Coronary artery (tissue), 2 donors: Measurements from ENCODE around the gene PPHLN1.

Experiments used
- DNase-seq: peaks from one replicate; pipeline ENCODE4 v3.0.0-alpha.2; 2017; ENCODE audit warnings: low spot score
- H3K27ac ChIP-seq, 2 donors: fragments of 200-600 bp; sonication (generic); one replicate each; pipeline ENCODE4 v1.5.1; 2016 to 2019
- H3K4me3 ChIP-seq: fragments of 200-600 bp; sonication (generic); 2 replicates; pipeline ENCODE4 v1.5.1; 2016; ENCODE audit warnings: mild to moderate bottlenecking, moderate library complexity
- TF ChIP-seq, protein P1 (sequence below): fragments of 200-600 bp; sonication (generic); IDR thresholded peaks from one replicate; pipeline ENCODE4 v1.5.1; 2019; ENCODE audit warnings: antibody characterized with exemption

The PPHLN1 gene

DNA sequence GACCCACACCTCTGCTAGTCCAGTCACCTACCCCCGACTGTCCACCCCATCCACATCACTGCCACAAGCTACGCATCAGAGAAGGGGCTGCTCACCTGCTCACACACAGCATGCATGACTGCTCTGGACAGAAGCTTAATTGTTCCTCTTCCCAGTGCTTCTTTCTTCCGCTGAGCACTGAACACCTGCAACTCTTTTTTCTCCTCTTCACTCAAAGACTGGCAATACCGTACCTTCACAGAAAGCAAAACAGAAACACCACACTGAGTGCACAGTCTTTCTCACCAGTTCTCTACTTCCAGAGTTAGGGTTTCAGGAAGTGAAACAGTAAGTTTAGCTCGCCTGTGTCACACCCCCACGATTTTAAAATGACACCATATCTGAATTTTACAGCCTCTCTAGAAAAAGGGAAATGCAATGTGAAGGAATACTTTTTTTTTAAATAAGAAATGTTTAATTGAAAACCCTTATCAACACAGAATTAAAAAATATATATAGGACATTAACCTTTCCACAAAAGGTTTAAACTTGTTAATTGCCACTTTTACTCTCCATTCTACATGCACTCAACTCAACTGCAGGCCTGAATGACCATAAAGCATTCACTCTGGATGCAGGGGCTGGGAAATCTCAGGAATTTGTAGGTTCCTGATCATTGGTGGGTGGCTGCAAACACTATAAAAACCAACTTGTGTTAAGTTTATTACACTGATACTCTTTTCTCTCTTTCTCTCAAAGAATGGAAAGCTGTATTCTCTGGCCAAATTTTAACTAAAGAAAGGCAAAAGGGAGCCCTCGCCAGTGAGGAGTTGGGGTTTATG, 143.6 kb downstream of the PPHLN1 start:
- Histone ChIP-seq H3K4me3 (no peak overlapping the region), H3K27ac (no peak overlapping the region)
- TF ChIP-seq, protein P1, sequence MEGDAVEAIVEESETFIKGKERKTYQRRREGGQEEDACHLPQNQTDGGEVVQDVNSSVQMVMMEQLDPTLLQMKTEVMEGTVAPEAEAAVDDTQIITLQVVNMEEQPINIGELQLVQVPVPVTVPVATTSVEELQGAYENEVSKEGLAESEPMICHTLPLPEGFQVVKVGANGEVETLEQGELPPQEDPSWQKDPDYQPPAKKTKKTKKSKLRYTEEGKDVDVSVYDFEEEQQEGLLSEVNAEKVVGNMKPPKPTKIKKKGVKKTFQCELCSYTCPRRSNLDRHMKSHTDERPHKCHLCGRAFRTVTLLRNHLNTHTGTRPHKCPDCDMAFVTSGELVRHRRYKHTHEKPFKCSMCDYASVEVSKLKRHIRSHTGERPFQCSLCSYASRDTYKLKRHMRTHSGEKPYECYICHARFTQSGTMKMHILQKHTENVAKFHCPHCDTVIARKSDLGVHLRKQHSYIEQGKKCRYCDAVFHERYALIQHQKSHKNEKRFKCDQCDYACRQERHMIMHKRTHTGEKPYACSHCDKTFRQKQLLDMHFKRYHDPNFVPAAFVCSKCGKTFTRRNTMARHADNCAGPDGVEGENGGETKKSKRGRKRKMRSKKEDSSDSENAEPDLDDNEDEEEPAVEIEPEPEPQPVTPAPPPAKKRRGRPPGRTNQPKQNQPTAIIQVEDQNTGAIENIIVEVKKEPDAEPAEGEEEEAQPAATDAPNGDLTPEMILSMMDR: no peak
- DNase-seq: no peak

DNA sequence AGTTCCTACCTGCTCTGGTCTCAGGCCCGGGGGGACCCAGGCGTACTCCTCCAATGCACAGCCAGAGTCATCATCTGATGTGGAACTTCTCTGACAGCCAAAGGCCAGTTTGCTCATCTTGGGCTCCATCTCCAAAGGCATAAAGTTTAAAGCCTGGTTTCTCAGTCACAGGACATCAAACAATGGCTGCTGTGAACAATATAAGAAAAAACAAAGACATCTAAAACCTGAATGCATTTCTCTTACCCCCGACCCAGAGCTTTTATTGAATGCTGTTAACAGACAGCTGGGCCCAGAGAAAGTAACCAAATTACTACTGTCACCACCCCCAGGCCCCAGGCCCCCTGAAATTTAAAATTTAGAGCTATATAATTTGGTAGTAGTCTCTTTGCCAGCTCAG, 146.4 kb downstream of the PPHLN1 start:
- Histone ChIP-seq H3K27ac (no peak overlapping the region), H3K4me3 (no peak overlapping the region)
- DNase-seq: no peak
- TF ChIP-seq, protein P1: no peak

DNA sequence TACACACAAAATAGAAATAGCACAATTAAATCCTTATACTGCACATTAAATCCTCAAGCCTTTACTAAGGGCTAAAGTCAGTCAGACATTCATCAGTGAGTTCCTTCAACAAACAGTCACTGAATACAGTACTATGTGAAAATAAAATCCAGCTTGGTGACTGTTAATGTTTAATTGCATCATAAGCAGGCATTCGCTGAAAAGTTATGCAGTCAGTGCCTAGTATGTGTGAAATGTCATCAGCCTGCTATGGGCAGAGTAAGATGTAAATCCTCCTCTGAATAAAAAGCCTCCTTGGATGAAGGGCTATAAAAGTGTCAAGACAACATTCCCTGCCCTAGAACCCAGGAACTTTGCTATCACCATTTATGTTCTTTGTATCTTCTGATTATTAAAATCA, 147.2 kb downstream of the PPHLN1 start:
- TF ChIP-seq, protein P1: no peak
- no peak for DNase-seq
- Histone ChIP-seq H3K4me3 (no peak overlapping the region), H3K27ac (no peak overlapping the region)

DNA sequence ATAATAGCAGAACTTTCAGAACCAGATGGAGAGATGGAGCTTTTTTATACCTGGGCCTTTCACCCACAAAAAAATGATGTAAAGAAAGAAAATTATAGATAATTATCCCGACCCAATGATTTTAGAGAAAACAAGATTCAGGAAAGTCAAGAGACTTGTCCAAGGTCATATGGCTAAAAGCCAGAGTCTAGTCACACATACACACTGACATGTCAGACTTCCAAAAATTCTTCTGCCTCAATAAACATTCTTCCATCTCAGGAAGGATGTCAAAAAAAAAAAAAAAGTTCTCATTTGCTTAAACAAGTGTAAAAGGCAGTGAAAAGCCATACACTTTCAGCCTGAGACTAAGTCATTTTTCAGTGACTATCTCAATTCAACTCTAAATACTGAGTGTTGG, 147.6 kb downstream of the PPHLN1 start:
- H3K4me3 ChIP-seq: no peak overlapping the region
- TF ChIP-seq, protein P1: no peak
- no peak overlapping the region for H3K27ac ChIP-seq
- no peak for DNase-seq

DNA sequence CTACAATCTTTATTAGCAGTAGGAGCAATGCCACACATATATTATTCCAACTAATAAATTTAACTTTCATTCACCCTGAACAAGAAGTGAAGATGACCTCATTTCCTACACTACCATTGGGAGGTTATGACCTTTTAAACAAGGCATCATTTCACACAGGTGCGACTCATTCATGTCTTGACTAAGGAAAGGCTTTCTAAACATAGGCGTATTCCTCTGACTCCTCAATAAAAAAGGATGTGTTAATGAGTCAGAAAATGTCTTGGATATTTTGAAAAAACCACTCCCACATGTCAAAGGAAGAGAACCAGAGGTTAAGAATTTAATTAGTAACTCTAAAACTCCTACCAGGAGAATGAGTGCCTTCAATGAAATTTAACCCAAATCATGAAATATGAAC, 148.4 kb downstream of the PPHLN1 start:
- H3K27ac ChIP-seq: no peak overlapping the region
- TF ChIP-seq, protein P1: no peak
- H3K4me3 ChIP-seq: no peak overlapping the region
- DNase-seq: no peak

DNA sequence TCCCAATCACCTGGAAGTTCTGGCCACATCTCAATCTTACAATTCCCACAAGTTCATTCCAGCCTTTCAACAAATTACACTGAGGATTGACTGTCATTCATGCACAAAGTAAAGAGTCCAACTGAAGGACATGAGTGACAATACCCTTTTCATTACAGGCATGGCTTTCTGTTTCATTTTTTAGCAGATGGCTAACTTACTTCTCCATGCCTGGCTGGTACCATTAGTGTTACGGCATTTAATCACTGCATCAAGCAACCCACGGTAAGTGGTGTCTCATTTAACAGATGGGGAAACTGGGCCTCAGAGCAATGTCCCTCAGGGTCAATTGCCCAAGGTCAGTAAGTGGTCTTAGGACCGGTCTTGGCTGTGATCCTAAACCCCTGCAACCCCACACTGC, 149.1 kb downstream of the PPHLN1 start:
- H3K27ac ChIP-seq: no peak overlapping the region
- TF ChIP-seq, protein P1: no peak
- DNase-seq: no peak
- H3K4me3 ChIP-seq: no peak overlapping the region

DNA sequence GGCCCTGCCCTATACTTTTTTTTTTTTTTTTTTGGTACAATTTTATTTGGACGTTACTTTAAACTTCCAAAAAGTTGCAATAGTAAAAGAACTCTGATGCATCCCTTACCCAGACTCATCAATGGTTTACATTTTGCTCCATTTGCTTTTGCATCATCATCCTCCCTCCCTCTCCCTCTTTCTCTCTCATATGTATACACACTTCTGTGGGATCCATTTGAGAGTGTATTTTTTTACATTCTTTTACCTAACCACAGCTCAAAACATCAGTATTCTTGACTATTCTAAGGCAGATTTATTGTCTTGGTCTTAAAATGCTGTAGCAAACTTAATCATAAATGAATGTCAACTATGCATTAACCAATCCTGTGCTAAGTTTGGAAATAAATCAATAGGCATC, 152.0 kb downstream of the PPHLN1 start:
- TF ChIP-seq, protein P1: no peak
- DNase-seq: no peak
- H3K27ac ChIP-seq: no peak overlapping the region
- H3K4me3 ChIP-seq: no peak overlapping the region
